GM12892 (cell line): ENCODE data around the gene CACNA1F.

Source experiments
- POLR2A ChIP-seq: IDR thresholded peaks from 2 replicates; pipeline ENCODE4 v1.6.1; 2011; ENCODE audit warnings: low read depth, low read length, control low read depth
- POLR2AphosphoS5 ChIP-seq: IDR thresholded peaks from 2 replicates; pipeline ENCODE4 v1.6.1; 2011; ENCODE audit warnings: low read depth, low read length, control low read depth
- TAF1 ChIP-seq: IDR thresholded peaks from 2 replicates; pipeline ENCODE4 v1.6.1; 2011; ENCODE audit warnings: low read depth, mild to moderate bottlenecking, control low read depth, low read length, borderline replicate concordance

GRCh38 chrX:49204017-49204416 is 29.1 kb downstream of the CACNA1F start:
- TF ChIP-seq POLR2A = no peak
- no peak for TF ChIP-seq POLR2AphosphoS5
- no peak for TF ChIP-seq TAF1
